Measurements from ENCODE around the gene MAP3K12. TPM values are rescaled to one million over a fixed set of nuclear protein-coding genes. Genes with fewer than 3 reads are reported as not detected.

MAP3K12 gene
- total and polyA plus RNA-seq, 2 of the 13 experiments (the other 11 are each of a cell fraction or from before 2014, with no cell fraction given) = 0.20 to 1.1 TPM

- TF ChIP-seq HNF4G (IDR thresholded peaks at IDR 0.05; ENCODE audit: borderline replicate concordance, low read depth, low read length) (no peak), HNF4G (CRISPR knock-in tag; IDR thresholded peaks at IDR 0.05; ENCODE audit: borderline replicate concordance, low read depth) (no peak), ZNF354B (CRISPR knock-in tag; IDR thresholded peaks at IDR 0.05) (0 out of 2 replicates have a peak, but pooled peaks have one; percentile 83), CEBPZ (IDR thresholded peaks at IDR 0.05; ENCODE audit: low read length) (no peak), ZNF460 (CRISPR knock-in tag; IDR thresholded peaks at IDR 0.05; ENCODE audit: borderline replicate concordance) (peak; percentile 31; the same call in 1 of the 2 replicates), ELF3 (CRISPR knock-in tag; IDR thresholded peaks at IDR 0.05) (peak; percentile 41), ZNF567 (CRISPR knock-in tag; IDR thresholded peaks at IDR 0.05; ENCODE audit: borderline replicate concordance) (no peak), SKI (IDR thresholded peaks at IDR 0.05; ENCODE audit: partially characterized antibody) (no peak), ZNF263 (CRISPR knock-in tag; IDR thresholded peaks at IDR 0.05) (peak; percentile 47; the same call in 1 of the 2 replicates), ZBTB2 (CRISPR knock-in tag; IDR thresholded peaks at IDR 0.05; ENCODE audit: low read depth) (peak; percentile 85), HMG20B (CRISPR knock-in tag; conservative IDR thresholded peaks at IDR 0.05) (no peak), ZNF616 (CRISPR knock-in tag; IDR thresholded peaks at IDR 0.05; ENCODE audit: low read depth) (0 out of 2 replicates have a peak, but pooled peaks have one; percentile 79), ZFP41 (CRISPR knock-in tag; IDR thresholded peaks at IDR 0.05; ENCODE audit: borderline replicate concordance) (no peak), ZNF17 (CRISPR knock-in tag; IDR thresholded peaks at IDR 0.05) (no peak), MTA3 (CRISPR knock-in tag; IDR thresholded peaks at IDR 0.05) (no peak)
- TF ChIP-seq, protein P1, sequence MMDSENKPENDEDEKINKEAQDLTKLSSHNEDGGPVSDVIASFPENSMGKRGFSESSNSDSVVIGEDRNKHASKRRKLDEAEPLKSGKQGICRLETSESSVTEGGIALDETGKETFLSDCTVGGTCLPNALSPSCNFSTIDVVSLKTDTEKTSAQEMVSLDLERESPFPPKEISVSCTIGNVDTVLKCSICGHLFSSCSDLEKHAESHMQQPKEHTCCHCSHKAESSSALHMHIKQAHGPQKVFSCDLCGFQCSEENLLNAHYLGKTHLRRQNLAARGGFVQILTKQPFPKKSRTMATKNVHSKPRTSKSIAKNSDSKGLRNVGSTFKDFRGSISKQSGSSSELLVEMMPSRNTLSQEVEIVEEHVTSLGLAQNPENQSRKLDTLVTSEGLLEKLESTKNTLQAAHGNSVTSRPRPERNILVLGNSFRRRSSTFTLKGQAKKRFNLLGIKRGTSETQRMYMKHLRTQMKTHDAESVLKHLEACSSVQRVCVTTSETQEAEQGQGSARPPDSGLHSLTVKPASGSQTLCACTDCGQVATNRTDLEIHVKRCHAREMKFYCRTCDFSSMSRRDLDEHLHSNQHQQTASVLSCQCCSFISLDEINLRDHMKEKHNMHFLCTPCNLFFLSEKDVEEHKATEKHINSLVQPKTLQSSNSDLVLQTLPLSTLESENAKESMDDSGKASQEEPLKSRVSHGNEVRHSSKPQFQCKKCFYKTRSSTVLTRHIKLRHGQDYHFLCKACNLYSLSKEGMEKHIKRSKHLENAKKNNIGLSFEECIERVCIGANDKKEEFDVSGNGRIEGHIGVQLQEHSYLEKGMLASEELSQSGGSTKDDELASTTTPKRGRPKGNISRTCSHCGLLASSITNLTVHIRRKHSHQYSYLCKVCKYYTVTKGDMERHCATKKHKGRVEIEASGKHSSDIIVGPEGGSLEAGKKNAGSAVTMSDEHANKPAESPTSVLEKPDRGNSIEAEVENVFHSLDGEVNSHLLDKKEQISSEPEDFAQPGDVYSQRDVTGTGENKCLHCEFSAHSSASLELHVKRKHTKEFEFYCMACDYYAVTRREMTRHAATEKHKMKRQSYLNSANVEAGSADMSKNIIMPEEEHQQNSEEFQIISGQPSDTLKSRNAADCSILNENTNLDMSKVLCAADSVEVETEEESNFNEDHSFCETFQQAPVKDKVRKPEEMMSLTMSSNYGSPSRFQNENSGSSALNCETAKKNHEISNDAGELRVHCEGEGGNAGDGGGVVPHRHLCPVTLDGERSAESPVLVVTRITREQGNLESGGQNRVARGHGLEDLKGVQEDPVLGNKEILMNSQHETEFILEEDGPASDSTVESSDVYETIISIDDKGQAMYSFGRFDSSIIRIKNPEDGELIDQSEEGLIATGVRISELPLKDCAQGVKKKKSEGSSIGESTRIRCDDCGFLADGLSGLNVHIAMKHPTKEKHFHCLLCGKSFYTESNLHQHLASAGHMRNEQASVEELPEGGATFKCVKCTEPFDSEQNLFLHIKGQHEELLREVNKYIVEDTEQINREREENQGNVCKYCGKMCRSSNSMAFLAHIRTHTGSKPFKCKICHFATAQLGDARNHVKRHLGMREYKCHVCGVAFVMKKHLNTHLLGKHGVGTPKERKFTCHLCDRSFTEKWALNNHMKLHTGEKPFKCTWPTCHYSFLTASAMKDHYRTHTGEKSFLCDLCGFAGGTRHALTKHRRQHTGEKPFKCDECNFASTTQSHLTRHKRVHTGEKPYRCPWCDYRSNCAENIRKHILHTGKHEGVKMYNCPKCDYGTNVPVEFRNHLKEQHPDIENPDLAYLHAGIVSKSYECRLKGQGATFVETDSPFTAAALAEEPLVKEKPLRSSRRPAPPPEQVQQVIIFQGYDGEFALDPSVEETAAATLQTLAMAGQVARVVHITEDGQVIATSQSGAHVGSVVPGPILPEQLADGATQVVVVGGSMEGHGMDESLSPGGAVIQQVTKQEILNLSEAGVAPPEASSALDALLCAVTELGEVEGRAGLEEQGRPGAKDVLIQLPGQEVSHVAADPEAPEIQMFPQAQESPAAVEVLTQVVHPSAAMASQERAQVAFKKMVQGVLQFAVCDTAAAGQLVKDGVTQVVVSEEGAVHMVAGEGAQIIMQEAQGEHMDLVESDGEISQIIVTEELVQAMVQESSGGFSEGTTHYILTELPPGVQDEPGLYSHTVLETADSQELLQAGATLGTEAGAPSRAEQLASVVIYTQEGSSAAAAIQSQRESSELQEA (CRISPR knock-in tag; IDR thresholded peaks at IDR 0.05; ENCODE audit: not compliant biosample characterization) = peak; percentile 53
Observed at GRCh38 chr12:53500776-53501614, 1.7 kb upstream of the MAP3K12 start, which contains the start of gene TARBP2 (continued).

Data from HepG2 (cell line).